Measurements from ENCODE around the gene ARHGEF2.

DNA sequence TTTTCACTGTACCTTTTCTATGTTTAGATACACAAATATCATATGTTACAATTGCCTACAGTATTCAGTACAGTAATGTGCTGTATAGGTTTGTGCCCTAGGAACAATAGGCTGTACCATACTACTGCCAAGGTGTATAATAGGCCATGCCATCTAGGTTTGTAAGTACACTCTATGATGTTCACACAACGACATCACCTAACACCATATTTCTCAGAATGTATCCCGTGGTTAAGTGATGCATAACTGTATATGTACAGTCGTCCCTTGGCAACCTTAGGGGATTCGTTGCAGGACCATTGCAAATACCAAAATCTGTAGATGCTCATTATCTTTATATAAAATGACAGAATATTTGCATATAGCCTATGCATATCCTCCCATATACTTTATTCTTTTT lies 48.2 kb upstream of the ARHGEF2 start:
- no peak for TF ChIP-seq POLR2A (IDR thresholded peaks at IDR 0.05; ENCODE audit: low read depth, low read length)
- TF ChIP-seq, protein P1, sequence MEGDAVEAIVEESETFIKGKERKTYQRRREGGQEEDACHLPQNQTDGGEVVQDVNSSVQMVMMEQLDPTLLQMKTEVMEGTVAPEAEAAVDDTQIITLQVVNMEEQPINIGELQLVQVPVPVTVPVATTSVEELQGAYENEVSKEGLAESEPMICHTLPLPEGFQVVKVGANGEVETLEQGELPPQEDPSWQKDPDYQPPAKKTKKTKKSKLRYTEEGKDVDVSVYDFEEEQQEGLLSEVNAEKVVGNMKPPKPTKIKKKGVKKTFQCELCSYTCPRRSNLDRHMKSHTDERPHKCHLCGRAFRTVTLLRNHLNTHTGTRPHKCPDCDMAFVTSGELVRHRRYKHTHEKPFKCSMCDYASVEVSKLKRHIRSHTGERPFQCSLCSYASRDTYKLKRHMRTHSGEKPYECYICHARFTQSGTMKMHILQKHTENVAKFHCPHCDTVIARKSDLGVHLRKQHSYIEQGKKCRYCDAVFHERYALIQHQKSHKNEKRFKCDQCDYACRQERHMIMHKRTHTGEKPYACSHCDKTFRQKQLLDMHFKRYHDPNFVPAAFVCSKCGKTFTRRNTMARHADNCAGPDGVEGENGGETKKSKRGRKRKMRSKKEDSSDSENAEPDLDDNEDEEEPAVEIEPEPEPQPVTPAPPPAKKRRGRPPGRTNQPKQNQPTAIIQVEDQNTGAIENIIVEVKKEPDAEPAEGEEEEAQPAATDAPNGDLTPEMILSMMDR (IDR thresholded peaks at IDR 0.05; ENCODE audit: extremely low read depth in 1 of 2, insufficient read depth in 1 of 2, low read depth in 1 of 2, low read length in 2 of 2): no peak
- no peak for TF ChIP-seq EZH2 (IDR thresholded peaks at IDR 0.05; ENCODE audit: borderline replicate concordance, low read depth, low read length, severe bottlenecking)
- TF ChIP-seq FOS (IDR thresholded peaks at IDR 0.05; ENCODE audit: borderline replicate concordance, insufficient read depth, low read length): no peak

All from endothelial cell of umbilical vein (primary cell).